ENCODE results near the gene NANOS3.

GRCh38 chr19:13888281-13888680 is 11.3 kb downstream of the NANOS3 start:
- TF ChIP-seq NBN (IDR thresholded peaks at IDR 0.05) (no peak), CTCF (IDR thresholded peaks at IDR 0.05 in 2 of 3, conservative IDR thresholded peaks at IDR 0.05 in 1 of 3; ENCODE audit: control insufficient read depth in 2 of 3, extremely low read depth in 1 of 3, insufficient read depth in 1 of 3, low read depth in 3 of 3, low read length in 3 of 3) (no peak), EZH2 (IDR thresholded peaks at IDR 0.05; ENCODE audit: borderline replicate concordance, control insufficient read depth, low read depth, low read length) (no peak), POLR2AphosphoS5 (IDR thresholded peaks at IDR 0.05; ENCODE audit: low read length) (no peak), CEBPB (IDR thresholded peaks at IDR 0.05; ENCODE audit: borderline replicate concordance in 1 of 2, low read depth in 2 of 2, low read length in 2 of 2) (no peak)
- TF ChIP-seq, protein P1, sequence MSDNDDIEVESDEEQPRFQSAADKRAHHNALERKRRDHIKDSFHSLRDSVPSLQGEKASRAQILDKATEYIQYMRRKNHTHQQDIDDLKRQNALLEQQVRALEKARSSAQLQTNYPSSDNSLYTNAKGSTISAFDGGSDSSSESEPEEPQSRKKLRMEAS (IDR thresholded peaks at IDR 0.05; ENCODE audit: low read depth, low read length), result no peak
